GM23338 (cell line): ENCODE measurements around the gene H1-8.

Experiments
- EZH2 ChIP-seq: fragments of 200-600 bp; sonication (generic); IDR thresholded peaks from one replicate; pipeline ENCODE4 v1.8.0; 2017; ENCODE audit warnings: antibody characterized with exemption, mild to moderate bottlenecking, low read depth; ENCODE audit not compliant: unreplicated experiment
- POLR2AphosphoS5 ChIP-seq: IDR thresholded peaks from 2 replicates; pipeline ENCODE4 v1.6.1; 2016; ENCODE audit warnings: antibody characterized with exemption, low read depth
- STAT1 ChIP-seq: IDR thresholded peaks from one replicate; pipeline ENCODE4 v1.6.1; 2016; ENCODE audit warnings: antibody characterized with exemption; ENCODE audit not compliant: unreplicated experiment

DNA sequence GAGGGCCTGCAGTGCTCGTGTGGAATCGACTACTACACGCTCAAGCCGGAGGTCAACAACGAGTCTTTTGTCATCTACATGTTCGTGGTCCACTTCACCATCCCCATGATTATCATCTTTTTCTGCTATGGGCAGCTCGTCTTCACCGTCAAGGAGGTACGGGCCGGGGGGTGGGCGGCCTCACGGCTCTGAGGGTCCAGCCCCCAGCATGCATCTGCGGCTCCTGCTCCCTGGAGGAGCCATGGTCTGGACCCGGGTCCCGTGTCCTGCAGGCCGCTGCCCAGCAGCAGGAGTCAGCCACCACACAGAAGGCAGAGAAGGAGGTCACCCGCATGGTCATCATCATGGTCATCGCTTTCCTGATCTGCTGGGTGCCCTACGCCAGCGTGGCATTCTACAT is 10.7 kb upstream of the H1-8 start:
- TF ChIP-seq STAT1, result no peak
- TF ChIP-seq POLR2AphosphoS5, result no peak
- TF ChIP-seq EZH2, result no peak
